HG03064 (cell line): Measurements from ENCODE around the gene ADCY6.

Experiments
- ATAC-seq: cut with Tn5 transposase; IDR thresholded peaks from one replicate; pipeline ENCODE4 v1.9.1; 2021; ENCODE audit warnings: low read depth; ENCODE audit not compliant: unreplicated experiment

The ADCY6 gene

GRCh38 chr12:48816143-48816854 is 27.4 kb upstream of the ADCY6 start:
- no peak for ATAC-seq

- peak; percentile 49 for ATAC-seq
These were observed 26.5 kb upstream of the ADCY6 start for GRCh38 chr12:48815126-48816110.

GRCh38 chr12:48814262-48815125 is 25.6 kb upstream of the ADCY6 start:
- ATAC-seq = peak; percentile 60

- ATAC-seq = no peak
These were observed 24.8 kb upstream of the ADCY6 start for GRCh38 chr12:48813465-48814261.

GRCh38 chr12:48812389-48812788 is 23.5 kb upstream of the ADCY6 start:
- ATAC-seq = no peak

GRCh38 chr12:48811437-48812090 is 22.7 kb upstream of the ADCY6 start:
- ATAC-seq = no peak

- ATAC-seq = no peak
These were observed 22.1 kb upstream of the ADCY6 start for GRCh38 chr12:48810903-48811431.

- no peak for ATAC-seq
These were observed 19.1 kb upstream of the ADCY6 start for GRCh38 chr12:48807981-48808380.

- no peak for ATAC-seq
These were observed 14.8 kb upstream of the ADCY6 start for GRCh38 chr12:48803675-48804074.

GRCh38 chr12:48800971-48801370 is 12.1 kb upstream of the ADCY6 start:
- no peak for ATAC-seq

- no peak for ATAC-seq
These were observed 11.6 kb upstream of the ADCY6 start for GRCh38 chr12:48800457-48800856.

- ATAC-seq = no peak
These were observed 8.1 kb upstream of the ADCY6 start for GRCh38 chr12:48796976-48797375.

GRCh38 chr12:48795550-48796455 is 6.9 kb upstream of the ADCY6 start:
- no peak for ATAC-seq

GRCh38 chr12:48794870-48795269 is 6.0 kb upstream of the ADCY6 start:
- no peak for ATAC-seq

- ATAC-seq = no peak
These were observed 4.8 kb upstream of the ADCY6 start for GRCh38 chr12:48793696-48794095.

GRCh38 chr12:48789858-48790326 is 1.0 kb upstream of the ADCY6 start:
- ATAC-seq = no peak

GRCh38 chr12:48788524-48788853 is 400 bp downstream of the ADCY6 start:
- no peak for ATAC-seq
